SK-N-SH treated with all-trans-retinoic acid at 6 μM for 48 hours (cell line): ENCODE measurements around the gene JPH3.

ENCODE experiments used
- ATAC-seq: fragments of 200-7000 bp; cut with Tn5 transposase; 3 replicates; pipeline ENCODE4 v1.9.1; 2020; ENCODE audit warnings: mild to moderate bottlenecking, moderate library complexity
- ARNTL ChIP-seq: fragments of 450-650 bp; formaldehyde crosslinking; IDR thresholded peaks from 2 replicates; pipeline ENCODE4 v1.5.0; 2020; ENCODE audit warnings: low read depth, mild to moderate bottlenecking, moderate library complexity, borderline replicate concordance
- BACH2 ChIP-seq: fragments of 250-450 bp; sonication (Bioruptor Pico); IDR thresholded peaks from 2 replicates; pipeline ENCODE4 v1.9.0; 2021; ENCODE audit warnings: mild to moderate bottlenecking, borderline replicate concordance
- CREB5 ChIP-seq: fragments of 250-450 bp; sonication (Bioruptor Pico); IDR thresholded peaks from 2 replicates; pipeline ENCODE4 v1.5.1; 2020; ENCODE audit warnings: low read depth, mild to moderate bottlenecking, moderate library complexity
- CSDC2 ChIP-seq: fragments of 250-450 bp; sonication (Bioruptor Pico); IDR thresholded peaks from 2 replicates; pipeline ENCODE4 v1.5.0; 2020; ENCODE audit warnings: mild to moderate bottlenecking, moderate library complexity
- CSRNP3 ChIP-seq: fragments of 250-450 bp; sonication (Bioruptor Pico); IDR thresholded peaks from 2 replicates; pipeline ENCODE4 v1.5.1; 2021; ENCODE audit warnings: mild to moderate bottlenecking, moderate library complexity
- ESRRG ChIP-seq: fragments of 250-450 bp; sonication (Bioruptor Pico); IDR thresholded peaks from 2 replicates; pipeline ENCODE4 v1.6.1; 2021; ENCODE audit warnings: mild to moderate bottlenecking
- GLIS3 ChIP-seq: fragments of 250-450 bp; sonication (Bioruptor Pico); IDR thresholded peaks from 2 replicates; pipeline ENCODE4 v1.5.0; 2020; ENCODE audit warnings: mild to moderate bottlenecking, moderate library complexity
- ISL1 ChIP-seq: fragments of 250-450 bp; sonication (Bioruptor Pico); IDR thresholded peaks from 2 replicates; pipeline ENCODE4 v2.1.2; 2022; ENCODE audit warnings: mild to moderate bottlenecking, moderate library complexity
- OSR1 ChIP-seq: fragments of 250-450 bp; sonication (Bioruptor Pico); IDR thresholded peaks from 2 replicates; pipeline ENCODE4 v1.8.0; 2022; ENCODE audit warnings: moderate library complexity, mild to moderate bottlenecking, inconsistent platforms
- PATZ1 ChIP-seq: fragments of 250-450 bp; sonication (Bioruptor Pico); IDR thresholded peaks from 2 replicates; pipeline ENCODE4 v1.8.0; 2020; ENCODE audit warnings: mild to moderate bottlenecking, moderate library complexity, borderline replicate concordance
- POU6F1 ChIP-seq: fragments of 250-450 bp; sonication (Bioruptor Pico); IDR thresholded peaks from 2 replicates; pipeline ENCODE4 v1.8.0; 2021; ENCODE audit warnings: low read depth, mild to moderate bottlenecking, moderate library complexity, borderline replicate concordance
- PPARA ChIP-seq: fragments of 250-450 bp; sonication (Bioruptor Pico); IDR thresholded peaks from 2 replicates; pipeline ENCODE4 v1.5.0; 2020; ENCODE audit warnings: mild to moderate bottlenecking, borderline replicate concordance
- RARB ChIP-seq: fragments of 250-450 bp; sonication (Bioruptor Pico); IDR thresholded peaks from 2 replicates; pipeline ENCODE4 v1.8.0; 2021; ENCODE audit warnings: mild to moderate bottlenecking, moderate library complexity
- SNAI2 ChIP-seq: fragments of 250-450 bp; sonication (Bioruptor Pico); IDR thresholded peaks from 2 replicates; pipeline ENCODE4 v1.5.0; 2020; ENCODE audit warnings: mild to moderate bottlenecking, moderate library complexity
- TCF4 ChIP-seq: fragments of 250-450 bp; sonication (Bioruptor Pico); IDR thresholded peaks from 2 replicates; pipeline ENCODE4 v1.8.0; 2021; ENCODE audit warnings: mild to moderate bottlenecking, moderate library complexity, borderline replicate concordance
- TOX ChIP-seq: fragments of 250-450 bp; sonication (Bioruptor Pico); IDR thresholded peaks from 2 replicates; pipeline ENCODE4 v1.8.0; 2021; ENCODE audit warnings: mild to moderate bottlenecking, moderate library complexity, borderline replicate concordance
- TSHZ2 ChIP-seq: fragments of 250-450 bp; sonication (Bioruptor Pico); IDR thresholded peaks from 2 replicates; pipeline ENCODE4 v1.5.0; 2020; ENCODE audit warnings: mild to moderate bottlenecking, moderate library complexity
- ZC3H10 ChIP-seq: fragments of 250-450 bp; sonication (Bioruptor Pico); IDR thresholded peaks from 2 replicates; pipeline ENCODE4 v1.5.1; 2021; ENCODE audit warnings: mild to moderate bottlenecking, moderate library complexity
- ZFP3 ChIP-seq: fragments of 250-450 bp; sonication (Bioruptor Pico); IDR thresholded peaks from 2 replicates; pipeline ENCODE4 v1.5.0; 2020; ENCODE audit warnings: mild to moderate bottlenecking, moderate library complexity
- ZFP30 ChIP-seq: fragments of 450-650 bp; formaldehyde crosslinking; IDR thresholded peaks from 2 replicates; pipeline ENCODE4 v1.5.0; 2022; ENCODE audit warnings: mild to moderate bottlenecking, moderate library complexity
- ZNF565 ChIP-seq: fragments of 450-650 bp; formaldehyde crosslinking; conservative IDR thresholded peaks from 2 replicates; pipeline ENCODE4 v1.5.0; 2020; ENCODE audit warnings: low read depth, mild to moderate bottlenecking, moderate library complexity

Gene JPH3

GRCh38 chr16:87701078-87701460 is 98.8 kb downstream of the JPH3 start:
- ATAC-seq: no peak
- TF ChIP-seq GLIS3 (CRISPR knock-in tag): no peak
- no peak for TF ChIP-seq ARNTL (CRISPR knock-in tag)
- TF ChIP-seq TOX (CRISPR knock-in tag): no peak
- no peak for TF ChIP-seq BACH2
- no peak for TF ChIP-seq OSR1
- TF ChIP-seq ESRRG (CRISPR knock-in tag): no peak
- no peak for TF ChIP-seq ZFP3 (CRISPR knock-in tag)

- ATAC-seq: no peak
- TF ChIP-seq ZFP30 (CRISPR knock-in tag) (no peak), CREB5 (CRISPR knock-in tag) (no peak), PATZ1 (CRISPR knock-in tag) (no peak), RARB (CRISPR knock-in tag) (no peak), SNAI2 (CRISPR knock-in tag) (no peak), POU6F1 (CRISPR knock-in tag) (no peak), CSDC2 (CRISPR knock-in tag) (no peak), BACH2 (no peak), ISL1 (CRISPR knock-in tag) (no peak), OSR1 (no peak), ZFP3 (CRISPR knock-in tag) (no peak), ZC3H10 (CRISPR knock-in tag) (no peak), ZNF565 (CRISPR knock-in tag) (no peak), CSRNP3 (CRISPR knock-in tag) (no peak), ESRRG (CRISPR knock-in tag) (no peak), PPARA (CRISPR knock-in tag) (no peak), TCF4 (no peak), TOX (CRISPR knock-in tag) (no peak), ARNTL (CRISPR knock-in tag) (no peak), TSHZ2 (CRISPR knock-in tag) (no peak)
Observed at GRCh38 chr16:87701505-87701921, 99.2 kb downstream of the JPH3 start.

- peak; percentile 66 for ATAC-seq
- TF ChIP-seq CREB5 (CRISPR knock-in tag) (no peak), BACH2 (no peak), PPARA (CRISPR knock-in tag) (no peak), CSRNP3 (CRISPR knock-in tag) (no peak), POU6F1 (CRISPR knock-in tag) (no peak), CSDC2 (CRISPR knock-in tag) (no peak)
- TF ChIP-seq, all 23 proteins: peak for 0
Observed at GRCh38 chr16:87702325-87702811, 100.1 kb downstream of the JPH3 start.
